Neural cell (in vitro differentiated cells): ENCODE measurements around the gene CYP19A1. TPM values are rescaled to one million over a fixed set of nuclear protein-coding genes. Genes with fewer than 3 reads are reported as not detected.

Experiments
- H2AFZ ChIP-seq: fragments of 200-600, 300-800 bp; sonication (generic), shearing (Covaris generic); 2 replicates; pipeline ENCODE4 v1.6.0; 2014; ENCODE audit warnings: low read depth, mild to moderate bottlenecking, antibody characterized with exemption, low read length, moderate library complexity
- H3F3A ChIP-seq: fragments of 200-600 bp; shearing (Covaris generic); 2 replicates; pipeline ENCODE4 v1.6.1; 2016; ENCODE audit warnings: mild to moderate bottlenecking, moderate library complexity, mixed read lengths, antibody characterized with exemption, low read length; ENCODE audit not compliant: insufficient read depth, poor library complexity, severe bottlenecking
- H3K27ac ChIP-seq: fragments of 200-600, 300-800 bp; sonication (generic), shearing (Covaris generic); 2 replicates; pipeline ENCODE4 v1.5.1; 2014; ENCODE audit warnings: mild to moderate bottlenecking, low read length, moderate library complexity
- H3K27me3 ChIP-seq: fragments of 300-800, 200-600 bp; sonication (generic), shearing (Covaris generic); 2 replicates; pipeline ENCODE4 v1.6.0; 2014; ENCODE audit warnings: mild to moderate bottlenecking, low read depth, low read length, moderate library complexity; ENCODE audit not compliant: insufficient read depth
- H3K36me3 ChIP-seq: fragments of 300-800, 200-600 bp; sonication (generic), shearing (Covaris generic); 2 replicates; pipeline ENCODE4 v1.5.1; 2014; ENCODE audit warnings: mild to moderate bottlenecking, antibody characterized with exemption, low read length, moderate library complexity; ENCODE audit not compliant: insufficient read depth
- H3K4me2 ChIP-seq: fragments of 300-800, 200-600 bp; sonication (generic), shearing (Covaris generic); 2 replicates; pipeline ENCODE4 v1.6.0; 2014; ENCODE audit warnings: mild to moderate bottlenecking, low read length
- H3K4me3 ChIP-seq: fragments of 300-800, 200-600 bp; sonication (generic), shearing (Covaris generic); 2 replicates; pipeline ENCODE4 v1.5.1; 2014; ENCODE audit warnings: mild to moderate bottlenecking, low read length, moderate library complexity
- H3K79me2 ChIP-seq: fragments of 200-600 bp; shearing (Covaris generic); replicated peaks from 2 replicates; pipeline ENCODE4 v1.6.0; 2014; ENCODE audit warnings: mild to moderate bottlenecking, low read length, moderate library complexity; ENCODE audit not compliant: insufficient read depth
- H3K9ac ChIP-seq: fragments of 300-800, 200-600 bp; sonication (generic), shearing (Covaris generic); 2 replicates; pipeline ENCODE4 v1.6.1; 2016; ENCODE audit warnings: mild to moderate bottlenecking, low read length, mixed read lengths
- H3K9me2 ChIP-seq: fragments of 200-600 bp; shearing (Covaris generic); 2 replicates; pipeline ENCODE4 v1.6.1; 2016; ENCODE audit warnings: mild to moderate bottlenecking, low read length, mixed read lengths; ENCODE audit not compliant: insufficient read depth
- H3K9me3 ChIP-seq: fragments of 200-600, 300-800 bp; sonication (generic), shearing (Covaris generic); 2 replicates; pipeline ENCODE4 v1.6.1; 2016; ENCODE audit warnings: mild to moderate bottlenecking, mixed run types, low read length, moderate library complexity, mixed read lengths
- H4K20me1 ChIP-seq: fragments of 200-600 bp; shearing (Covaris generic); 2 replicates; pipeline ENCODE4 v1.6.1; 2016; ENCODE audit warnings: mild to moderate bottlenecking, mixed run types; ENCODE audit not compliant: insufficient read depth
- EP300 ChIP-seq: fragments of 450-650 bp; conservative IDR thresholded peaks from 2 replicates; pipeline ENCODE4 v1.6.1; 2014; ENCODE audit warnings: antibody characterized with exemption, mild to moderate bottlenecking, moderate library complexity; ENCODE audit not compliant: poor library complexity, severe bottlenecking
- EZH2 ChIP-seq: fragments of 200-600, 300-800 bp; shearing (Covaris generic), sonication (generic); IDR thresholded peaks from 2 replicates; pipeline ENCODE4 v1.6.1; 2014; ENCODE audit warnings: antibody characterized with exemption, low read length, borderline replicate concordance, mild to moderate bottlenecking; ENCODE audit not compliant: insufficient read depth, poor library complexity, severe bottlenecking
- MXI1 ChIP-seq: fragments of 450-650 bp; conservative IDR thresholded peaks from 2 replicates; pipeline ENCODE4 v1.6.1; 2014; ENCODE audit warnings: antibody characterized with exemption, mild to moderate bottlenecking; ENCODE audit not compliant: poor library complexity, severe bottlenecking
- POLR2AphosphoS5 ChIP-seq: IDR thresholded peaks from 2 replicates; pipeline ENCODE4 v1.6.1; 2012
- RAD21 ChIP-seq: fragments of 450-650 bp; conservative IDR thresholded peaks from 2 replicates; pipeline ENCODE4 v1.6.1; 2014; ENCODE audit warnings: antibody characterized with exemption, mild to moderate bottlenecking, moderate library complexity
- REST ChIP-seq: IDR thresholded peaks from 2 replicates; pipeline ENCODE4 v1.6.1; 2012; ENCODE audit warnings: borderline replicate concordance
- SMC3 ChIP-seq: fragments of 450-650 bp; conservative IDR thresholded peaks from 2 replicates; pipeline ENCODE4 v1.6.1; 2014; ENCODE audit warnings: antibody characterized with exemption, mild to moderate bottlenecking, moderate library complexity; ENCODE audit not compliant: poor library complexity
- TAF1 ChIP-seq: IDR thresholded peaks from 2 replicates; pipeline ENCODE4 v1.6.1; 2012; ENCODE audit warnings: low read depth
- polyA plus RNA-seq: library from polyadenylated mRNA; depleted of rRNA; stranded (reverse); fragments of >200 nt; gene quantifications from 2 replicates; pipeline ENCODE4 v1.2.3, GENCODE V29; 2014
- TF ChIP-seq, protein P1 (sequence below): fragments of 450-650 bp; IDR thresholded peaks from 2 replicates; pipeline ENCODE4 v1.5.1; 2014; ENCODE audit warnings: antibody characterized with exemption, mild to moderate bottlenecking, moderate library complexity; ENCODE audit not compliant: poor library complexity, severe bottlenecking

Gene CYP19A1
- polyA plus RNA-seq, 1 donor from 2014 or later = not detected

- no peaks in the 10 kb centered on the region for H3K79me2 ChIP-seq
- H3K27me3 ChIP-seq = no peaks in the 10 kb centered on the region
- H2AFZ ChIP-seq = no peak overlapping the region
- H3K27ac ChIP-seq = no peak overlapping the region
- no peaks in the 10 kb centered on the region for H3F3A ChIP-seq
- H4K20me1 ChIP-seq = no peaks in the 10 kb centered on the region
- H3K4me2 ChIP-seq = no peak overlapping the region
- no peak overlapping the region for H3K4me3 ChIP-seq
- no peaks in the 10 kb centered on the region for H3K36me3 ChIP-seq
- no peaks in the 10 kb centered on the region for H3K9me3 ChIP-seq
- H3K9ac ChIP-seq = no peak overlapping the region
- H3K9me2 ChIP-seq = no peaks in the 10 kb centered on the region
- TF ChIP-seq RAD21 (no peak), MXI1 (no peak), EP300 (no peak), POLR2AphosphoS5 (no peak), EZH2 (no peak), TAF1 (no peak), SMC3 (no peak), REST (no peak)
- TF ChIP-seq, protein P1, sequence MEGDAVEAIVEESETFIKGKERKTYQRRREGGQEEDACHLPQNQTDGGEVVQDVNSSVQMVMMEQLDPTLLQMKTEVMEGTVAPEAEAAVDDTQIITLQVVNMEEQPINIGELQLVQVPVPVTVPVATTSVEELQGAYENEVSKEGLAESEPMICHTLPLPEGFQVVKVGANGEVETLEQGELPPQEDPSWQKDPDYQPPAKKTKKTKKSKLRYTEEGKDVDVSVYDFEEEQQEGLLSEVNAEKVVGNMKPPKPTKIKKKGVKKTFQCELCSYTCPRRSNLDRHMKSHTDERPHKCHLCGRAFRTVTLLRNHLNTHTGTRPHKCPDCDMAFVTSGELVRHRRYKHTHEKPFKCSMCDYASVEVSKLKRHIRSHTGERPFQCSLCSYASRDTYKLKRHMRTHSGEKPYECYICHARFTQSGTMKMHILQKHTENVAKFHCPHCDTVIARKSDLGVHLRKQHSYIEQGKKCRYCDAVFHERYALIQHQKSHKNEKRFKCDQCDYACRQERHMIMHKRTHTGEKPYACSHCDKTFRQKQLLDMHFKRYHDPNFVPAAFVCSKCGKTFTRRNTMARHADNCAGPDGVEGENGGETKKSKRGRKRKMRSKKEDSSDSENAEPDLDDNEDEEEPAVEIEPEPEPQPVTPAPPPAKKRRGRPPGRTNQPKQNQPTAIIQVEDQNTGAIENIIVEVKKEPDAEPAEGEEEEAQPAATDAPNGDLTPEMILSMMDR = no peak
These were observed 144.9 kb downstream of the CYP19A1 start for GRCh38 chr15:51193526-51193925.

- no peaks in the 10 kb centered on the region for H3K36me3 ChIP-seq
- no peaks in the 10 kb centered on the region for H3K9me2 ChIP-seq
- no peaks in the 10 kb centered on the region for H3K9me3 ChIP-seq
- H3K79me2 ChIP-seq = no peaks in the 10 kb centered on the region
- H3K27ac ChIP-seq = no peak overlapping the region
- H3F3A ChIP-seq = no peaks in the 10 kb centered on the region
- TF ChIP-seq, protein P1 = peak; percentile 67
- no peak for TF ChIP-seq REST
- no peak for TF ChIP-seq POLR2AphosphoS5
- peak; percentile 61 for TF ChIP-seq SMC3
- peak; percentile 57 for TF ChIP-seq RAD21
- H2AFZ ChIP-seq = no peak overlapping the region
- no peak overlapping the region for H3K4me2 ChIP-seq
- H3K4me3 ChIP-seq = no peak overlapping the region
- no peak overlapping the region for H3K9ac ChIP-seq
- no peaks in the 10 kb centered on the region for H3K27me3 ChIP-seq
- H4K20me1 ChIP-seq = no peaks in the 10 kb centered on the region
These were observed 145.7 kb downstream of the CYP19A1 start for GRCh38 chr15:51192521-51193280.
